Right lobe of liver (tissue), 4 donors: ENCODE results near the gene FKBP9.

Experiments
- CTCF ChIP-seq, 4 donors: fragments of 200-600 bp in 3 of 4; fragments of 450-650 bp in 1 of 4; IDR thresholded peaks; one replicate each; pipeline versions ENCODE4 v1.5.1 to v1.8.0; 2016 to 2022; ENCODE audit warnings: antibody characterized with exemption in 4 of 4, mild to moderate bottlenecking in 2 of 4
- POLR2A ChIP-seq: fragments of 450-650 bp; IDR thresholded peaks from one replicate; pipeline ENCODE4 v1.6.1; 2017; ENCODE audit warnings: antibody characterized with exemption, mild to moderate bottlenecking
- donor health status: DM: no; HTN: no; CAD: no.
- donor health status: DM: no; HTN: no; CAD: no.
- donor health status: DM: no; HTN: yes; CAD: no.

- TF ChIP-seq CTCF (IDR thresholded peaks at IDR 0.05) (no peak), POLR2A (no peak)
These were observed 41.2 kb upstream of the FKBP9 start for GRCh38 chr7:32916006-32916405.
